GM18507 (cell line): ENCODE measurements around the gene ADRM1.

ENCODE experiments used
- DNase-seq: peaks from one replicate; pipeline ENCODE4 v3.0.0; 2011; ENCODE audit warnings: low read depth; ENCODE audit not compliant: insufficient read length; ENCODE audit errors: extremely low spot score
- FAIRE-seq: peaks from 2 replicates; lab custom pipeline; 2011; peaks lifted over from hg19 to GRCh38; lab: Jason Lieb, UNC

The ADRM1 gene, protein sequence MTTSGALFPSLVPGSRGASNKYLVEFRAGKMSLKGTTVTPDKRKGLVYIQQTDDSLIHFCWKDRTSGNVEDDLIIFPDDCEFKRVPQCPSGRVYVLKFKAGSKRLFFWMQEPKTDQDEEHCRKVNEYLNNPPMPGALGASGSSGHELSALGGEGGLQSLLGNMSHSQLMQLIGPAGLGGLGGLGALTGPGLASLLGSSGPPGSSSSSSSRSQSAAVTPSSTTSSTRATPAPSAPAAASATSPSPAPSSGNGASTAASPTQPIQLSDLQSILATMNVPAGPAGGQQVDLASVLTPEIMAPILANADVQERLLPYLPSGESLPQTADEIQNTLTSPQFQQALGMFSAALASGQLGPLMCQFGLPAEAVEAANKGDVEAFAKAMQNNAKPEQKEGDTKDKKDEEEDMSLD

DNA sequence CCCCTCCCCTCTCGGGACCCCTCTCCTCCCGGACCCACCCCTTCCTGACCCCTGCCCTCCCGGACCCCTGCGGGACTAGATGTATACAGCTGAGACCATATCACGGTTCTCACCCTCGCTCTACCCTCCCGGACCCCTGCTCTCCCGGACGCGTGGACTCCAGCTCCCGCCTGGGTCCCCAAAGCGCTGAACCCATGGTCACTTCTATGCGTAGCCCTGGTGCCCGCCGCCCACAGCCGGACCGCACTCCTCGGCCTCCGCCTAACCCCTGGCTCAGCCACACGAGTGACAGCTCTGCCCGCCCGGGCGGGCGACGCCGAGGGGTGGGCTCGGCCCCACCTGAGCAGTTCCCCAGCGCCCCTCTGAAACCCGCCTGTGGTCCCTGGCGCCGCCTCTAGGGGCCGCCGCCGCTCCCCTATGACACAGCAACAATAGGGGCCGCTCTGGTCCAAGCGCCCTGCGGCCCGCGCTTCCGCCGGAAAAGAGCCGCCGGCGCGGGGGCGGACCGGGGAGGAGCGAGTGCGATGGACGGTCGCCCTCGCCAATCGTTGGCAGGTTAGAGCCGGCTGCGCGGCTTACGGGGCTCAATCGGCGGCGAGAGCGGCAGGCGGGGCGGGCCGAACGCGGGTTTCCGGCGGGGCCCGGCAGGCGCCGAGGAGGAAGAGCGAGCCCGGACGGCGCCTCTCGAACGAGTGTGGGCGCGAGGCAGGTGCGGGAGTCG, at the start of gene ADRM1:
TSS of gene ADRM1 (plus strand) at position 657 of the 721 bp plus-strand sequence. CDS start 572 bp downstream, outside the sequence.
- DNase-seq (peak; percentile 99), FAIRE-seq (peak; percentile 84)

DNA sequence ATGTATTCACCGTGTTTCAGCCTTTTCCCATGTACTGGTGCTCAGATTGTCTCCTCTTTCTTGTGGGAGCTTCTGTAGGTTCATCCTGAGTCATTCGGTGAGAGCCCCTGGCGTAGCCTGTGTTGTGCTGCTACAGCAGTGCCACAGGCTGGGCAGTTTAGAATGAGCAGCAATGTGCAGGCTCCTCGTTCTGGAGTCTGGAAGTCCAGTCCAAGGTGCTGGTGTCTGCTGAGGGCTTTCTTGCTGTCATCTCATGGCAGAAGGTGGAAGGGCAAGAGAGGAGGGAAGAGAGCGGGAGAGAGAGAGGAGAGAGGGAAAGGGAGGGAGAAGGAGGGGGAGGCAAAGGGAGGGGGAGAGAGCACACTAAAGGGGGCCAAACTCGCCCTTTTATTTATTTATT, 49.4 kb upstream of the ADRM1 start:
- FAIRE-seq: no peak
- DNase-seq: no peak

DNA sequence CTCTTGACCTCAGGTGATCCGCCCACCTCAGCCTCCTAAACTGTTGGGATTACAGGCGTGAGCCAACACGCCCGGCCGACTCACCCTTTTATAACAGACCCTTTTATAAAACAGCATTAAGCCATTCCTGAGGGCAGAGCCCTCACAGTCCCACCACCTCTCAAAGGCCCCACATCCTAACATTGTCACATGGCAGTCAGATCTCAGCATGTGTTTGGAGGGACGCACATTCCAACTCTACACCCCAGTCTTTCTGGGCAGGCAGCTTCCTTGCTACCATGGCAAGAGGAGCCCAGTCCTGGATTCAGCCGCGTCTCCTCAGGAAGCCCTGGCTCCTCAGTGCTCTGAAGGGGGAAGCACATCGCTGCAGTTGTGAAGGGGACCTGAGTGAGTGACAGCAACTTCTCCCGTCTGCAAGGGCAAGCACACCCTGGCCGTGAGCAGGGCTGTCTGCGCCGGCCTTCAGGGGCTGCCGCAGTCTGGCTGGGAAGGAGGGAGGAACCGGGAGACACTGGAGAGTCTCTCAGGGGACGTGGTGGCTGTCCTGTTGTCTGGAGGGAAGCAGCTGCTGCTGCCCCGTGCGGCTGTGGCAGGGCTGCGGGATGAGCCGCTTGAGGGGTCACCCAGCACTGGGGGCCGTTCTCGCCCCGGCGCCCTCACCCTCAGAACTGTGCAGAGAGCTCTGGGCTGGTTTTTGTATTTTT, 48.6 kb upstream of the ADRM1 start:
- DNase-seq (no peak), FAIRE-seq (no peak)

DNA sequence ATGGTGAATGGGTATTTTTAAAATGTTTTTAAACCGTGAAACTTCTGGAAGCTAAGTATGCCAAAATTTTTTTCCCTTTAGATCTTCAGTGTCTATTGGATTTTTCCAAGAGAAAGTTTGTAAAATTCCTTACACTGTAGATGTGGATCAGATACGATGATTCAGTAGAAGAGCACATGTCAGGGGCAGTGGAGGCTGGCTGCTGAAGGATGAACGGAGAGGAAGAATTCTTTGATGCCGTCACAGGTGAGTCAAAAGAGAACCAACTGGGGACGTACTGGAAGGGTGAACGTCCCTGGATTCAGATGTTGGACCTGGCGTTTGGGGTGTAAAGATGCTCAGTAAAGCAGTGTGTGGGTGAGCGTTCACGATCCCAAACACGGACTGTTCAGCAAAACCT, 46.8 kb upstream of the ADRM1 start:
- FAIRE-seq: no peak
- no peak for DNase-seq

DNA sequence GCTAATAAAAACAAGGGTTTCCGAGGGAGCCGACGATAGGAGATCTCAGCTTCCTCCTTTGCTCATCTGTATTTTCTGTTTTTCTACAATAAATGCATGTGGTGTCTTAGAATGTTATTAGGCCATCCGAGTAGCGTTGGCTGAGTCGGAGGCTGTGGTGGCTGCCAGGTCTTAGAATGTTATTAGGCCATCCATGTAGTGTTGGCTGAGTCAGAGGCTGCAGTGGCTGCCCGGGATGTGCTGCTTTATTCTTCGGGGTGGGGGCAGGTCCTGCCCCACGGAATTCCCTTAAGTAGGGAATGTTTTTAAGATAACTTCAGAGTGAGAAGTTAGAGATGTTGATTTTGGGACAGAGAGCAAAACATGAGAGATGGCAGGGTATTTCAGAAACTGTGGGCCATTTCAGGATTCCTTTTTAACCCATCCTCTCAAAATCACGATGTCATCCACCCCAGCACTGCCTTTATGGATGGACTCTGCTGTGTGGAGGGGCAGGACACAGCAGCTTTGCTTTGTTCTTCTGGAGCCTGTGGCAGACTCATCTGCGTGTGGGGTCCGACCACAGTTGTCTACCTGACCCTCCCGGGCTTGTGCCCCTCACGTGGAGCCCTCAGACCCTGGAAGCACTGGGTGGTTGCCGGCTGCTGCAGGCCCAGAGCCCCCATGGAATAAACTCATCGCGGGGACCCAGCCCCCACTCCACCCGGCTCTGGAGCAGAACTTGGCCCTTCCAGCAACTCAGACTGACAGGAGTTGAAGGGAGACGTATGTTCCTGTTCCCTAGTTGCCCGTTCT, 44.1 kb upstream of the ADRM1 start:
- FAIRE-seq (no peak), DNase-seq (no peak)

DNA sequence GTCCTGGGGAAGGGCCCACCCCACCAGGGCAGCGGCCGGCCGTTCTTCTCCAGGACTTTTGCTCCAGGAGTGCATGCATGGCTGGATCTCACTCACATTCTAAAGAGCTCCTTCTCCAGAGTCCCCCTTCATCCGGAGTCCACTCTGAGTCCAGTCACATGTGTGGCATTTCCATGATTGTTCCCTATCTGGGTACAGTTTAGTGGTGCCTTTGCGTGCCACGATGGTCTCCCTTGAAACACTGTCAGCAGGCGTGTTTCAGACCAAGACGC, 43.6 kb upstream of the ADRM1 start:
- DNase-seq (no peak), FAIRE-seq (no peak)

DNA sequence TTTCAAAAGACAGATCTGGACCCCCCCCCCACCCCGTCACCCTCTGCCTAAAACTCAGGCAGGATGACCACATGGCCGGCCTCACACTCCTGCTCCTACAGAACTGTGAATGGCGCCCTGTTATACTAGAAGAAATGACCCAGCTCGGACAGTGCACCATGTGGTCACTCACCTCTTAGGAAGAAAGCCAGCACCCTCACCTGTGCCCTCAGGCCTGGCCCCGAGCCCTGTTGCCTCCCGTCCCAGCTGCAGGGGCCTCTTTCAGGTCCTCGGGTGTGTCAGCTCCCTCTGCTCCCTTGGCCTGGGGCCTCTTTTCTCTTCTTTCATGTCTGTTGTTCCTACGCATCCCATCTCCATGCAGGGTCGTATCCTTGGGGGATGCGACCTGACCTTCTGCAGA, 40.7 kb upstream of the ADRM1 start:
- DNase-seq (no peak), FAIRE-seq (no peak)

DNA sequence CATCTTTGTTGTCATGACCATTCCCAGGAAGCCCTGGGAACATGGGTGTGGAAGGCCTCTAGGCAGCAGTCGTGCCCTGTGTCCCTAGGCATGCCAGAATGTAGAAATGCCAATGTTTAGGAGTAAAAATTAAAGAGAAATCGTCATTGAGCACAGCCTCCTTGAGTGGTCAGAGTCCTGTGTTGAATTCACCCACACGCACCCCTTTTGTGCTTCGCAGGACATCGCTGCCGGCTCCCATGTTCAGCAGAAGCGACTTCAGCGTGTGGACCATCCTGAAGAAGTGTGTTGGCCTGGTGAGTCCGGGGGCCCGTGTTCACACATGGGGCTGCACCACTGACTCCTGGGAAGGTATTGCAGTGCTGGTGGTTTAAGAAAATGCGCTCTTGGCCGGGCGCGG, 39.4 kb upstream of the ADRM1 start:
- FAIRE-seq: no peak

DNA sequence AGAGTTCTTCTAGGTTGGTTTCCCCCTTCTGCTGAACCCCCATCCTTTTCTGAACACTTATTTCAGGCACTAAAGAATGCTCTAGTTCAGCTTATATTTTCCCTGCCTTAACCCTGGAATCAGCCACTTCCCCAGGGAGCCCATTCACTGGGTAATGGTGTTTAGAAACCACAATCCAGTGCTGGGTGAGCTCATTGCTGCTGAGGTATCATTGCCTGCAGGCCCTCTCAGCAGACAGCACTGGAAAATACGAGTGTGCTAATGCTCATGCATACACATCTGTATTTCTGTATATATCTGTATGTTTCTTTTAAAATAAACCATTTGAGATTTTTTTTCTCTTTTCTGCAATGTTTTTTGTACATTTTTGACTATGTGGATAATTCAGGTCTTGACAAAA, 37.4 kb upstream of the ADRM1 start:
- FAIRE-seq: no peak
- no peak for DNase-seq

More for the DNA sequence above, 39.4 kb upstream of the ADRM1 start:
- DNase-seq: no peak

DNA sequence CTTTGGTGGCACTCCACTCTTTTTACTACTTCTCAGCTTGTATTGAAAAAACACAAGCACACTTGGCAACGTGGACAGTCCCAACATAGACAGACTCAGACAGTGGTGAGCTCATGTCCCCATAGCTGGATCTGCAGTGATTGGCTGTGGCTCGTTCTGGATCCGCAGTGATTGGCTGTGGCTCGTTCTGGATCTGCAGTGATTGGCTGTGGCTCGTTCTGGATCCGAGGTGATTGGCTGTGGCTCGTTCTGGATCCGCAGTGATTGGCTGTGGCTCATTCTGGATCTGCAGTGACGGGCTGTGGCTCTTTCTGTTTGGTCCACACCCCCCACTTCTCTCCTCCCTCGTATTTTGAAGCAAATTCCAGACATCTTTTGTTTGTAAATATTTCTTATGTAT, 36.5 kb upstream of the ADRM1 start:
- no peak for FAIRE-seq

DNA sequence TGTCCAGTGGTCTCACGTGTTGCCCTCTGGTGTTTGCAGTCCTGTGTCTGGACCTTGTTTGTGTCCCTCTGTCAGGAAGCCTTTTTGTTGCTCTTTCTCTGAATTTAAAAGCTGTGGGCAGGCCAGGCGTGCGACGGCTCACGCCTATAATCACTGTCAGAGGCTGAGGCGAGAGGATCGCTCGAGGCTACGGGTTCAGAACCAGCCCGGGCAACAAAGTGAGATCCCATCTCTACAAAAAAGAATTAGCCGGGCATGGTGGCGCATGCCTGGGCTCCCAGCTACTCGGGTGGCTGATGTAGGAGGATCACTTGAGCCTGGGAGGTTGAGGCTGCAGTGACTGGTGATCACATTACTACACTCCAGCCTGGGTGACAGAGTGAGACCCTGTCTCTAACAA, 35.9 kb upstream of the ADRM1 start:
- no peak for DNase-seq
- no peak for FAIRE-seq

More for the DNA sequence above, 36.5 kb upstream of the ADRM1 start:
- no peak for DNase-seq

DNA sequence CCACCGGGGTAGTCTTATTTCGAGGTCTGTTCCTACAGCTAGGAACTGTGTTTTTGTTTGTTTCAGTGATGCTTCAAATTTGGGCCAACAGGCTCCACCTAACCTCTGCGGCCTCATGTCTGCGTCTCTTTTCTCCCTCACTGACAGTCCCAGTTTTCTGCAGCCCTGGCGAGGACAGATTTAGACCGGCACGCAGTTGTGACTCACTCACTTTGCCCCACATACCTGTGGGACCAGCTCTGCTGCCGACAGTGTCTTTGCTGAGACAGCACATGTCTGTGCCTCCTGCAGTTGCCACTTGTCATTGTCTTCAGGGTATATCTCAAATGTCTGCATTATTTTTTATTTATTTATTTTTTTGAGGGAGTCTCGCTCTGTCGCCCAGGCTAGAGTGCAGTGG, 35.3 kb upstream of the ADRM1 start:
- DNase-seq (no peak), FAIRE-seq (no peak)

DNA sequence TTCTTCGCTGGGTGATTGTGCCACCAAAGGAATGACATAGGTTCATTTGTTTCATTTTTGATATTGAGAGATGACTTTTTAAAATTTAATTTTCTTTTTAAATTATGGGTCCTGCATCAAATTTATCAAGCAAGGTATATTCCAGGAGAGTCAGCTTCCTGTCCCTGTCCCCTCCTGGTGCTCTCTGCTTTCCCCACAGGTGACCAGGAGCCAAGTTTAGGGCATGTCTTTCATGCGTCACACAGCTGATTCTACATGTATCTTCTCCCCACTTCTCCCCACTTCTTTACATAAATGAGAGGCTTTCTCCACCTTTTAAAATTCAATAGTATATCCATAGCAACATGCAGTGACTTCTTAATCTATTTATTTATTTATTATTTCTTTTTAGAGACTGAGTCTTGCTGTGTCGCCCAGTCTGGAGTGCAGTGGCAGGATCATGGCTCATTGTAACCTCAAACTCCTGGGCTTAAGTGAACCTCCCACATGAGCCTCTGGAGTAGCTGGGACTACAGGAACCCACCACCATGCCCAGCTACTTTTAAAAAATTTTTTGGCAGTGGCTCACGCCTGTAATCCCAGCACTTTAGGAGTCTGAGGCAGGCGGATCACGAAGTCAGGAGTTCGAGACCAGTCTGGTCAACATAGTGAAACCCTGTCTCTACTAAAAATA, 34.4 kb upstream of the ADRM1 start:
- FAIRE-seq: no peak

DNA sequence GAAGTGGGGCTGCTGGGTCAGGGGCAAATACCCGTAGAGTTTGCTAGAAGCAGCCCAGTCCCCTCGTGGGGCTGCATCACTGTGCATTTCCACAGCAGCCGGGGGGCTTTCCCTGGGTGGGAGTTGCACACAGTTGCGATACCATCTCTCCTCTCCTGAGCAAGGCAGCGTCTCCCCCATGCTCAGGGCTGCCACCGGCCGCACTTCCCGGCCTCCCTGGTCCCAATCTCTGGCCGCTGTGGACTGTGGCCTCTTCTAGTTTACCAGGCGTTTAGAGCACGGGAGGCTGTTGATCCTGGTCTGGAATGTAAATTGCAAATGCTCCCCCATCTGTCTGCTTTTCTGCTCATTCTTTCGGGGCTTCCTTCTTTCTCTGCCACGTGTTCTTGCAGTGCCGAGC, 33.4 kb upstream of the ADRM1 start:
- DNase-seq: no peak
- FAIRE-seq: no peak

More for the DNA sequence above, 34.4 kb upstream of the ADRM1 start:
- no peak for DNase-seq

DNA sequence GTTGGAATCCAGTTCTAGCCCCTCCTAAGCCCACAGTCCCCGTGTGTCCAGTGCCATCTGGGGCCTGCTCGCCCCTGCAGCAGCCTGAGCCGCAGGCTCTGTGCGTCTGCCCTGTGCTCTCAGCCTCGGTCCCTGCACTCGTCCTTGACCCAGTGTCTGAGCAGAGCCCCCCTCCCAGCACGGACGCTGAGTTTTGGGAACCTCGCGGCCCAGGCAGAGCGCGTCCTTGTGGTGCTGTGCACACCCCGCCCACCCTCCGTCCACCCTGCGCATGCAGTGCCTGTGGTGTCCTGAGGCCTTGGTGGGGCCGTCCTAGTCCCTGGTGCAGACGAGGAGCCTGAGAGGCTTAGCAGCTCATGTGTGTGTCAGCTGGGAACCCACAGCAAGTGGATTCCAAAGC, 32.9 kb upstream of the ADRM1 start:
- no peak for FAIRE-seq
- DNase-seq: no peak

DNA sequence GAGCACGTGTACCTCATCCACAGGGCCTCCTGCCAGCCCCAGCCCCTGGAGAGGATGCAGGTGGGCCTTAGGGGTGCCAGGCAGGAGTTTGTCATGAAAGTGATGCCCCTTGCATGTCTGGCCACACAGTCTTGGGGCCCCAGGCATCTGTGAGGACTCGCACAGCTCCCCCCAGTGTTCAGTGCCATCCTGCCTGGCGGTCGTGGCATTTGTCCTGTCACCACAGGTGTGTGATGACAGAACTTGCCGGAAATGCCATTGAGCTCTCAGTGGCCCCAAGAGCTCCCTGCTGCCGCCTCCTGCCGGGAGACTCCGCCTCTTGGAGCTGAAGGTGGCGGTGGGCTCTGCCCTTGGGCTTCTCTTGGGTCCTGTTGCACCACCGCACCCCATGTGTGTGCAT, 30.6 kb upstream of the ADRM1 start:
- DNase-seq (no peak), FAIRE-seq (no peak)

DNA sequence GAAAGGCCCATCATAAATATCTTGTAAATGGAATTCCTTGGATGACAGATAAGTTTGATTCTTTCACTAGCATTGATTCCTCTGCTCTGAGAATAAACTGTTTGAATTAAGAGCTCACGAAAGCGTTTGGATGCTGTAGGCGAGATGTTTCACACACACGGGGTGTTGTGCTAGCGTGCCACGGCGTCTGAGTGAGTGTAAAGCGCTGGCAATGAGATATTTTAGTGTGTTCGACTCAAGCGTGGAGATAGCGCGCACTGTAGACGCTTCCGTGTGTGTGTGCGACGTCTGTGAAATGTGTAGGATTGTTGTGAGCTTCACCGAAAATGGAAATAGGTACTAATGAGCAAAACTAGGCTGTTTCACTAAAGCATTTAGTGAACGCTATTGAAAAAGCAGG, 29.4 kb upstream of the ADRM1 start:
- DNase-seq (no peak), FAIRE-seq (no peak)

DNA sequence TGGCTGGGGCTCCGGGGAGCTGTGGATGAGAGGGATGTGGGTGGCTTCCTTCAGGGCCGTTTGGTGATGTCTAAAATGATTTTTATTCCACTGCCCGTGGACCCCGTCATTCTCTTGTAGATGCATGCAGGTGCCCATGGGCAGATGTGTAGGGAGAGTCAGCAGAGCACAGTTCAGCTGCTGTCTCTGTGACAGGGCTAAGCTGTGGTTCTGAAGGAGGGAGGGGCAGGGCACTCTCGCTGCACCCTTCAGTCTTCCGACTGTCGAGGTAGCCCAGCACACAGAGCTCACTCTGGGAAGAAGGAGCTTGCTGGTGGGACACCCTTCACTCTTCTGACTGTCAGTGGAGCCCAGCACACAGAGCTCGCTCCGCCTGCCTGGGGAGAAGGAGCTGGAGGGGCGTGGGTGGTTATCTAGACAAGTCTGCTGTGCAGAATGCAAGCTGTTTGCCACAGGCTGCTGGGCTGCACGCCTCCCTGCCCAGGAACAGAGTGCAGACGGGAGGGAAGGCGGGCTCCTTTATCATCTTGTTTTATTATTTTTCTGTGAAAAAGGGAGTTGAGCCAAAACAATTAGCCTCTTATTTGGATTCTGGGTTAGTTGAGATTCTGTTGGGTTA, 28.4 kb upstream of the ADRM1 start:
- no peak for FAIRE-seq
- no peak for DNase-seq

DNA sequence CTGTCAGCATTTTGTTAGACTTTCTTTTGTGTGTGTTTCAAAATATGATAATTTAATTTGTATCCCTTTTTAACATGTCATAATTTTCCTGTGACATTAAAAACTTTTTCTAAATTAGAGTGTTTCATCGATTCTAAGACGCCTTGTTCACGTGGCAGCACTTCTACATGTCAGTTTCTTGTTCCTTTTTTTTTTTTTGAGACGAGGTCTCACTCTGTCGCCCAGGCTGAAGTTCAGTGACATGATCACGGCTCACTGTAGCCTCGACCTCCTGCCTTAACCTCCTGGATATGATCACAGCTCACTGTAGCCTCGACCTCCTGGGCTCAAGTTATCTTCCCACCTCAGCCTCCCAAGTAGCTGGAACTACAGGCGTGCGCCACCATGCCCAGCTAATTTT, 27.6 kb upstream of the ADRM1 start:
- FAIRE-seq: no peak
- DNase-seq: no peak
